SK-N-SH (cell line): ENCODE measurements around the gene SPAG8.

Experiments
- REST ChIP-seq: IDR thresholded peaks from 2 replicates; pipeline ENCODE4 v1.6.1; 2012; ENCODE audit warnings: mild to moderate bottlenecking, low read depth, low read length, moderate library complexity
- USF2 ChIP-seq: fragments of 150-350 bp; IDR thresholded peaks from 2 replicates; pipeline ENCODE4 v1.6.1; 2017; ENCODE audit warnings: antibody characterized with exemption, low read length, low read depth, borderline replicate concordance

GRCh38 chr9:35763181-35763580 is 48.9 kb downstream of the SPAG8 start:
- TF ChIP-seq REST = no peak
- no peak for TF ChIP-seq USF2
